Neural cell (in vitro differentiated cells): ENCODE results near the gene CC2D1A. TPM values are rescaled to one million over a fixed set of nuclear protein-coding genes. Genes with fewer than 3 reads are reported as not detected.

Experiments
- H2AFZ ChIP-seq: fragments of 200-600, 300-800 bp; sonication (generic), shearing (Covaris generic); 2 replicates; pipeline ENCODE4 v1.6.0; 2014; ENCODE audit warnings: low read depth, mild to moderate bottlenecking, antibody characterized with exemption, low read length, moderate library complexity
- H3F3A ChIP-seq: fragments of 200-600 bp; shearing (Covaris generic); 2 replicates; pipeline ENCODE4 v1.6.1; 2016; ENCODE audit warnings: mild to moderate bottlenecking, moderate library complexity, mixed read lengths, antibody characterized with exemption, low read length; ENCODE audit not compliant: insufficient read depth, poor library complexity, severe bottlenecking
- H3K27ac ChIP-seq: fragments of 200-600, 300-800 bp; sonication (generic), shearing (Covaris generic); 2 replicates; pipeline ENCODE4 v1.5.1; 2014; ENCODE audit warnings: mild to moderate bottlenecking, low read length, moderate library complexity
- H3K27me3 ChIP-seq: fragments of 300-800, 200-600 bp; sonication (generic), shearing (Covaris generic); 2 replicates; pipeline ENCODE4 v1.6.0; 2014; ENCODE audit warnings: mild to moderate bottlenecking, low read depth, low read length, moderate library complexity; ENCODE audit not compliant: insufficient read depth
- H3K36me3 ChIP-seq: fragments of 300-800, 200-600 bp; sonication (generic), shearing (Covaris generic); 2 replicates; pipeline ENCODE4 v1.5.1; 2014; ENCODE audit warnings: mild to moderate bottlenecking, antibody characterized with exemption, low read length, moderate library complexity; ENCODE audit not compliant: insufficient read depth
- H3K4me2 ChIP-seq: fragments of 300-800, 200-600 bp; sonication (generic), shearing (Covaris generic); 2 replicates; pipeline ENCODE4 v1.6.0; 2014; ENCODE audit warnings: mild to moderate bottlenecking, low read length
- H3K4me3 ChIP-seq: fragments of 300-800, 200-600 bp; sonication (generic), shearing (Covaris generic); 2 replicates; pipeline ENCODE4 v1.5.1; 2014; ENCODE audit warnings: mild to moderate bottlenecking, low read length, moderate library complexity
- H3K79me2 ChIP-seq: fragments of 200-600 bp; shearing (Covaris generic); replicated peaks from 2 replicates; pipeline ENCODE4 v1.6.0; 2014; ENCODE audit warnings: mild to moderate bottlenecking, low read length, moderate library complexity; ENCODE audit not compliant: insufficient read depth
- H3K9ac ChIP-seq: fragments of 300-800, 200-600 bp; sonication (generic), shearing (Covaris generic); 2 replicates; pipeline ENCODE4 v1.6.1; 2016; ENCODE audit warnings: mild to moderate bottlenecking, low read length, mixed read lengths
- H3K9me2 ChIP-seq: fragments of 200-600 bp; shearing (Covaris generic); 2 replicates; pipeline ENCODE4 v1.6.1; 2016; ENCODE audit warnings: mild to moderate bottlenecking, low read length, mixed read lengths; ENCODE audit not compliant: insufficient read depth
- H3K9me3 ChIP-seq: fragments of 200-600, 300-800 bp; sonication (generic), shearing (Covaris generic); 2 replicates; pipeline ENCODE4 v1.6.1; 2016; ENCODE audit warnings: mild to moderate bottlenecking, mixed run types, low read length, moderate library complexity, mixed read lengths
- H4K20me1 ChIP-seq: fragments of 200-600 bp; shearing (Covaris generic); 2 replicates; pipeline ENCODE4 v1.6.1; 2016; ENCODE audit warnings: mild to moderate bottlenecking, mixed run types; ENCODE audit not compliant: insufficient read depth
- CTCF ChIP-seq: fragments of 450-650 bp; IDR thresholded peaks from 2 replicates; pipeline ENCODE4 v1.5.1; 2014; ENCODE audit warnings: antibody characterized with exemption, mild to moderate bottlenecking, moderate library complexity; ENCODE audit not compliant: poor library complexity, severe bottlenecking
- EP300 ChIP-seq: fragments of 450-650 bp; conservative IDR thresholded peaks from 2 replicates; pipeline ENCODE4 v1.6.1; 2014; ENCODE audit warnings: antibody characterized with exemption, mild to moderate bottlenecking, moderate library complexity; ENCODE audit not compliant: poor library complexity, severe bottlenecking
- EZH2 ChIP-seq: fragments of 200-600, 300-800 bp; shearing (Covaris generic), sonication (generic); IDR thresholded peaks from 2 replicates; pipeline ENCODE4 v1.6.1; 2014; ENCODE audit warnings: antibody characterized with exemption, low read length, borderline replicate concordance, mild to moderate bottlenecking; ENCODE audit not compliant: insufficient read depth, poor library complexity, severe bottlenecking
- MXI1 ChIP-seq: fragments of 450-650 bp; conservative IDR thresholded peaks from 2 replicates; pipeline ENCODE4 v1.6.1; 2014; ENCODE audit warnings: antibody characterized with exemption, mild to moderate bottlenecking; ENCODE audit not compliant: poor library complexity, severe bottlenecking
- POLR2AphosphoS5 ChIP-seq: IDR thresholded peaks from 2 replicates; pipeline ENCODE4 v1.6.1; 2012
- RAD21 ChIP-seq: fragments of 450-650 bp; conservative IDR thresholded peaks from 2 replicates; pipeline ENCODE4 v1.6.1; 2014; ENCODE audit warnings: antibody characterized with exemption, mild to moderate bottlenecking, moderate library complexity
- REST ChIP-seq: IDR thresholded peaks from 2 replicates; pipeline ENCODE4 v1.6.1; 2012; ENCODE audit warnings: borderline replicate concordance
- SMC3 ChIP-seq: fragments of 450-650 bp; conservative IDR thresholded peaks from 2 replicates; pipeline ENCODE4 v1.6.1; 2014; ENCODE audit warnings: antibody characterized with exemption, mild to moderate bottlenecking, moderate library complexity; ENCODE audit not compliant: poor library complexity
- TAF1 ChIP-seq: IDR thresholded peaks from 2 replicates; pipeline ENCODE4 v1.6.1; 2012; ENCODE audit warnings: low read depth
- polyA plus RNA-seq: library from polyadenylated mRNA; depleted of rRNA; stranded (reverse); fragments of >200 nt; gene quantifications from 2 replicates; pipeline ENCODE4 v1.2.3, GENCODE V29; 2014

Gene CC2D1A
- polyA plus RNA-seq, 1 donor from 2014 or later, result 24.5 TPM

- no peaks in the 10 kb centered on the region for H3K27me3 ChIP-seq
- H3K79me2 ChIP-seq, result peaks cover 3% of the 10 kb centered on the region
- no peaks in the 10 kb centered on the region for H4K20me1 ChIP-seq
- no peak overlapping the region for H3K4me2 ChIP-seq
- no peaks in the 10 kb centered on the region for H3K36me3 ChIP-seq
- peak; percentile 21 for TF ChIP-seq EP300
- TF ChIP-seq POLR2AphosphoS5, result peak; percentile 65
- no peak for TF ChIP-seq EZH2
- peak overlapping the region; percentile 76 for H3K9ac ChIP-seq
- no peaks in the 10 kb centered on the region for H3F3A ChIP-seq
- peak overlapping the region; percentile 65 for H3K4me3 ChIP-seq
- no peaks in the 10 kb centered on the region for H3K9me3 ChIP-seq
- H3K27ac ChIP-seq, result peak overlapping the region; percentile 44
- H3K9me2 ChIP-seq, result no peaks in the 10 kb centered on the region
- no peak overlapping the region for H2AFZ ChIP-seq
Observed at GRCh38 chr19:13866463-13867046, 39.4 kb upstream of the CC2D1A start.

GRCh38 chr19:13868663-13869062, 37.3 kb upstream of the CC2D1A start:
- Histone ChIP-seq H3K4me2 (no peak overlapping the region), H4K20me1 (no peaks in the 10 kb centered on the region), H3K27me3 (no peaks in the 10 kb centered on the region), H2AFZ (no peak overlapping the region), H3K4me3 (no peak overlapping the region), H3K36me3 (no peaks in the 10 kb centered on the region), H3K79me2 (peaks cover 3% of the 10 kb centered on the region), H3F3A (no peaks in the 10 kb centered on the region), H3K9me2 (no peaks in the 10 kb centered on the region), H3K9ac (no peak overlapping the region), H3K9me3 (no peaks in the 10 kb centered on the region), H3K27ac (no peak overlapping the region)
- TF ChIP-seq POLR2AphosphoS5, result no peak
- TF ChIP-seq TAF1, result no peak
- TF ChIP-seq SMC3, result no peak

GRCh38 chr19:13869281-13869680, 36.7 kb upstream of the CC2D1A start:
- Histone ChIP-seq H3K9me2 (no peaks in the 10 kb centered on the region), H3K27me3 (no peaks in the 10 kb centered on the region), H3K4me3 (no peak overlapping the region), H3K9me3 (no peaks in the 10 kb centered on the region), H4K20me1 (no peaks in the 10 kb centered on the region), H3K4me2 (no peak overlapping the region), H3K9ac (no peak overlapping the region), H3K79me2 (peaks cover 3% of the 10 kb centered on the region), H3F3A (no peaks in the 10 kb centered on the region), H3K36me3 (no peaks in the 10 kb centered on the region), H3K27ac (no peak overlapping the region), H2AFZ (no peak overlapping the region)
- TF ChIP-seq EP300, result no peak
- TF ChIP-seq MXI1, result no peak
- no peak for TF ChIP-seq EZH2
- TF ChIP-seq SMC3, result no peak
- no peak for TF ChIP-seq REST
- TF ChIP-seq CTCF, result no peak
- no peak for TF ChIP-seq TAF1
- no peak for TF ChIP-seq RAD21
